HG03354 (cell line): Measurements from ENCODE around the gene GLI2.

Experiments used
- ATAC-seq: cut with Tn5 transposase; IDR thresholded peaks from one replicate; pipeline ENCODE4 v1.9.1; 2021; ENCODE audit warnings: mild to moderate bottlenecking; ENCODE audit not compliant: unreplicated experiment, poor library complexity, severe bottlenecking

GLI2 gene

GRCh38 chr2:120735746-120736170, at the start of gene GLI2:
TSS of gene GLI2 (plus strand) at chr2:120735868. CDS start at chr2:120797321, 61,453 bp downstream.
- no peak for ATAC-seq

- ATAC-seq: no peak
These were observed 49.7 kb upstream of the GLI2 start for GRCh38 chr2:120685974-120686297.

DNA sequence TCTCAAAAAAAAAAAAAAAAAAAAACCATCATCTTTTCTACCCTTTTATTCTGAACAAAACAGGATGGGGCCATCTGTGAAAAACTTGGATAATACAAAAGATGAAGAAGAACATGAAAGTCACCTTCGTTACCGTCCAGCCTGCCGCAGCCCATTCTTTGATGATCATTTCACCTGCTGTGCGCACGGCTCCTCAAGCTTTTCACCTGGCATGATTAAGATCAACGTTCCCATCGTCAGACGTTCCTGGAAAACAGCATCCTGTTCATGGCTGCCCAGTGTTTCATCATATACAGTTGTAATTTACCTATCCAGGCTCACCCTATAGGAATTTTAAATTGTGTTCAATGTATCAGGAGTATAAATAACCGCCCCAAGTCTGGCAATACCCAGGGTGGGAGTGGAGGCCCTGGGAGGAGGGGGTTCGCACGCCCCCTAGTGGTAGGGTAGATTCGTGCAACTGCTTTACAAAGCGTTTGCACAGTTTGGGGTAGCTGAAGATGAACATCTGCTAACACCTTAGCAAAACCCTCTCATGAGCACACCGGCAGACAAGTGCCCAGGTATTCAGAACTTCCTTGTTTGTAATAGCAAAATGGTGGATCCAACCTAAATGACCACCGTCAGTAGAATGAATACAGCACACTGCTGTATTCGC, 49.0 kb upstream of the GLI2 start:
- ATAC-seq: no peak

DNA sequence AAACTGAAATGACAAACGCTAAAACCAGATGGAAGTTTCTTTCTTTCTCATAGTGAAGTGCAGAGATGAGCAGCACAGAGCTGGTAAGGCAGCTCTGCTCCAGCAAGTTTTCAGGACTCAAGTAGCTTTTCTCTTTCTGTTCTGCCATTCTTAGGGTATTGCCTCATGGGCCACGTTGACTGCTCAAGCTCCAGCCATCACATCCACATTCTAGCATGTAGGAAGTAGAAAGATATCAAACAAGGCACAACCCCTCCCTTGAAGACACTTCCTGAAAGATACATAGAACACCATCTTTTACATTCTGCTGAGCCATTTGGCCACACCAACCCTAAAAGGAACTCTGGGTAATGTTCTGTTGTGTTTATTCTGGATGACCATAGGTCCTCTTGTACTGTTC, 48.5 kb upstream of the GLI2 start:
- no peak for ATAC-seq

GRCh38 chr2:120690521-120690920, 45.1 kb upstream of the GLI2 start:
- no peak for ATAC-seq

GRCh38 chr2:120691410-120691809, 44.3 kb upstream of the GLI2 start:
- ATAC-seq: no peak

DNA sequence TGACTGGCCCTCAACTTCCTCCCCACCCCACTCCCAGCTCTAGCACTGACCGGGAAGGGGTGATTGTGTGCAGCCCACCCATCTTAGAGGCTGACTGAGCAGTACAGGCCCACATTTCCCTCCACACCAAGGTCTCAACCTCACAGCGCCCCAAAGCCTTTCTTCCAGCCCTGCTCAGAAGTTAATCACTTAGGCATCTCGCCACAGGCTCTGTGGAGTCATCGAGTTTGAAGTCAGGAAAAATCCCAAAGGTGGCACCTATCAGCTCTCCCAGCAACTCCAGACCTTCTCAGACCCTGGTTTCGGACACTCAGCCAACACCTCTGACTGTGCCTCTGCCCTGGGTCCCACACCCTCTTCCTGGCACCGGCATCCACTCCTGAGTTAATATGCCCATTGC, 43.0 kb upstream of the GLI2 start:
- ATAC-seq: no peak

GRCh38 chr2:120693121-120693520, 42.5 kb upstream of the GLI2 start:
- no peak for ATAC-seq

DNA sequence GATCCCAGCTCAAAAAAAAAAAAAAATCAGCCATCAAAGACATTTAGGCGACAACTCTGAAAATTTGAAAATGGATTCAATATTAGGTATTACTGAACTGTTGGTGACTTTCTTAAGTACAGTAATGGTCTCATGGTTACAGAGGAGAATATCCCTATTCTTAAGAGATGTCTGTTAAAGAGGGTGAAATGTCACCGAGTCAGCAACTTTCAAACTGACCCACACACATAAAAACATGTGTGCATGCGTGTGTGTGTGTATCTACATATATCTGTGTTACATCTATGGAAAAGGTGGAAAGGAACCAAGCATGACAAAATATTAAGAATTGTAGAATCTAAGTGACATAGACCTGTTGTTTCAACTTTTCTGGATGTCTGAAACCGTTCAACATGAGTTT, 41.6 kb upstream of the GLI2 start:
- no peak for ATAC-seq

- ATAC-seq: no peak
These were observed 38.2 kb upstream of the GLI2 start for GRCh38 chr2:120697471-120697870.

DNA sequence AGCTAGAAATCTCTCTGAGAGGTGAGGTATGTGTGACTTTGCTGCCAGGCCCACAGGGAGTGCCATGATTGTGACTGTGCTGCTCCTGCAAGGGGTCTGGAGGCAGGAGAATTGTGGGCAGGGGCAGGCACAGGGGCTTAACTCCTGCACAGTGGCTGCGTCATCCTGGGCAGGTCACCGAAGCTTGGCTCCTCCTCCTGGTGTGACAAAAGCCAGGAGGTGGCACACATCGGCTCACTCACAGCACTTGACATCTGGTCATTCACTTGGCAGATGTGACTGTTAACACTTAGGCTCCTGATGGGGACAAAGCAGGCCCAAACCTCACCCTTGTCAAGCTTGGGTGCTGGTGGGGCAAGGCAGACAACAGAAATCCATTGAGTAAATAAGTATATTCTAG, 36.4 kb upstream of the GLI2 start:
- ATAC-seq: no peak

DNA sequence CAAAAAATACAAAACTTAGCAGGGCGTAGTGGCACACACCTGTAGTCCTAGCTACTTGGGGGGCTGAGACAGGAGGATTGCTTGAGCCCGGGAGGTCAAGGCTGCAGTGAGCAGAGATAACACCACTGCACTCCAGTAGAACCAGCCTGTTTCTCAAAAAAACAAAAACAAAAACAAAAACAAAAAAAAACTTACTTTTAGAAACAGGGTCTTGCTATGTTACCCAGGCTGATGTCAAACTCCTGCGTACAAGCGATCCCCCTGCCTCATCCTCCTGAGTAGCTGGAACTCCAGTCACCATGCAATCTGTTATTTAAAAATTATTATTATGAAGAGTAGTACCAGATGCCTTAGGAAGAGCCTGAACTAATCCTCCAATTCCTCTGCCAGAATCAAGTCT, 35.0 kb upstream of the GLI2 start:
- no peak for ATAC-seq

DNA sequence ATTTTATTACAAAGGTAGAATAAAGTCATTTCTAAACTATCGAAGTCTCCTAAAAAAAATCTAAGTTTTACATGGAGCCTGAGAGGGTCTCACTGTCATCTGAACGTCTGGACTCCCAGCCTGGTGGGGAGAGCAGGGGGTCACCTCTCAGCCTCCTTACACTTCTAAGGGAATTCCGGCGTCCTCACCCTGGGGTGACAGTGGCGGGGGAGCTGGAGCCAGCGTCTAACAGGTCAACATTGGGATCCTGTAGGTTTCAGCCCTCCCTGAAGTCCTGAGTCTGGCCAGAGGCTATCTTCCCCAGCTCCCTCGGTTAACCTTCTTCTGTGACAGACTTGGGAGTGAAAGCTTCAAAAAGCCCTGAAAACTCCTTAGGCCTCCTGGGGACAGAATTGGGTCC, 34.6 kb upstream of the GLI2 start:
- no peak for ATAC-seq

DNA sequence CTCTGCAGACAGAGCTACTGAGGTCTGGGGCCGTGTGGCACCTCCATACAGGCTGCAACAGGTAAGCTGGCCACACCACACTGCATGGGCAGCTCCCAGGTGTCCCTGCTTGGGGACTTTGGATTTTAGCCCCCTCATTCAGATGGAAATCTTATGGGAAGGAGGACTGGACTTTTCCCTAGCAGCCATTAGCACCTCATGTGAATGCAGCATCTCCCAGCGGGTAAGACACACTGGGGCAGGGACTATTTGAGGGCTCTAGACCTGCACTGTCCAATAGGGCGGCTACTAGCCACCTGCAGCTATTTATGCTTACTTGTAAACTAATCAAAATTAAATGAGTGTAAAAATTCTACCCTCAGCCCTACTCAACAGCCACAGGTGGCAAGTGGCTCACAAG, 34.2 kb upstream of the GLI2 start:
- ATAC-seq: no peak

GRCh38 chr2:120702061-120702460, 33.6 kb upstream of the GLI2 start:
- no peak for ATAC-seq

DNA sequence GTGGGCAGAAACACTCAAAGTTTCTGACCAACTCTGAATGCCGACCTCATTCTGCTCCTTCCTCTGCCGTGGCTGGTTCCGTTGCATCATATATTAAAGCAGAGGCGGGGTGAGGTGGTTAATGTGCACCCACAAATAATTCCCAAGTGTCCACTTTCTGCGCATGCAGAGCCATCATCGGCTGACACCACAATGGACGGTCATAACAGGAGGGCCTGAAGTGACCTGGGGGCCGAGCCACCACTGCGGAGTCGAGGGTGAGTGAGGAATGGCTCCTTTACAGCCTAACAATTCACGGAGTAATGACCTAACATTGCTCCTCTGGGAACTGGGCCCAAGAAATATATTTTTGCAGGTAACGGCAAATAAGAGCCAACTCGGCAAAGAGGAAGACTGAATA, 32.9 kb upstream of the GLI2 start:
- ATAC-seq: no peak

- no peak for ATAC-seq
These were observed 32.2 kb upstream of the GLI2 start for GRCh38 chr2:120703330-120703994.

DNA sequence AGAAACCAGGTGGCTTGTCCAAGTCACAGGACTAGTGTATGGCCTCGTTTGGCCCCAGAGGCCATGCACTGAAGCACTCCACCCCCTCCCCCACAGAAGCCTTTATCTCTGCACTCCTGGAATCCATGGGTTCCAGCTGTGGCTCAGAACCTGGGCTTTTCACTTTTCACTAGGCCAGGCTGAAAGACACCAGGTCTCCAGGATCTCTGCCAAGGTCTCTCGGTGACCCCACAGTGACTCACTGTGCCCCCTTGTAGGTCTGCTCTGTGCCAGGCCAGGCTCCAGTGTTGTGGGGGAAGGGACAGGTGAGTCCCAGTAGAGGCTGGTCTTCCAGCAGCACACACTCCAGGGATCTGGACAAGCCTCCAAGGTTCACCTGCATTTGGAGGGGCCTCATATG, 31.0 kb upstream of the GLI2 start:
- no peak for ATAC-seq

- no peak for ATAC-seq
These were observed 27.9 kb upstream of the GLI2 start for GRCh38 chr2:120707816-120708215.

- ATAC-seq: no peak
These were observed 26.6 kb upstream of the GLI2 start for GRCh38 chr2:120708944-120709607.

DNA sequence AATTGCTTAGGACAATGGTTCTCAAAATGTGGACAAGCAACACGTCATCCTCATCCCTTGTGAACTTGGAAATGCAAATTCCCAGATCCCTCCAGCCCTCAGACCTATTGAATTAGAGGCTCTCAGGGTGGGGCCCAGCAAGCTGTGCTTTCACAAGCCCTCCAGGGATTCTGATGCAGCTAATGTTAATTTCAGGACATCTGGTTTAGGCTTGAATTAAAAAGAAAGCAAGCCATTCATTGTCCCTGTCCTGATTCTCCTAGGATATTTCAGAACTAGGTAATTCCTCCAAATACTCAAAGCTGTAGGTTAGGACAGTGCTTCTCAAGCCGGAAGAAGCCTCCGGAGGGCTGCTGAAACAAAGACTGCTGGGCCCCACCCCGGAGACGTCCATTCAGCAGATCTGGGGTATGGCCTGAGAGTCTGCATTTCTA, 26.0 kb upstream of the GLI2 start:
- ATAC-seq: no peak
